ENCODE data around the gene ASB4. TPM values are rescaled to one million over a fixed set of nuclear protein-coding genes. Genes with fewer than 3 reads are reported as not detected.

ASB4 gene
- total and polyA plus RNA-seq, 2 donors (not counting 3 experiments of a cell fraction or from before 2014, with no cell fraction given): not detected

- FAIRE-seq: no peak
- CTCF ChIA-PET: interaction anchor here (0.6 kb wide), 1 partner anchor 811 kb away, joined by 3 read pairs; no protein-coding TSS in a partner anchor
- H3K9me3 ChIP-seq (replicated peaks; ENCODE audit: control insufficient read depth, insufficient read depth, low read length): no peaks in the 10 kb centered on the region
These were observed 17.7 kb upstream of the ASB4 start for GRCh38 chr7:95467912-95468607.

More at GRCh38 chr7:95467912-95468607, 17.7 kb upstream of the ASB4 start:
- dilution Hi-C loops (cut with MboI; ENCODE audit: extremely low pct_ligation_motif_present, low sequenced_read_pairs) (no loop called here), intact Hi-C loops (cut with micrococcal nuclease) (no loop called here)
- no peak for DNase-seq (ENCODE audit: low read depth, low spot score)
- BruUV-seq (replicated peaks): no TSS peak
- no peak overlapping the region for H2AFZ ChIP-seq (ENCODE audit: low read depth, low read length)
- H3K9ac ChIP-seq (replicated peaks; ENCODE audit: extremely low read depth, insufficient read depth, low read length): no peak overlapping the region
- peaks cover 30% of the 10 kb centered on the region for H3K4me1 ChIP-seq (ENCODE audit: control insufficient read depth, extremely low read depth, insufficient read depth, low read length)
- H3K79me2 ChIP-seq (ENCODE audit: control insufficient read depth, insufficient read depth, low read length): no peaks in the 10 kb centered on the region
- H3K4me3 ChIP-seq (replicated peaks in 1 of 3; ENCODE audit: insufficient read depth in 1 of 3, low read depth in 1 of 3, low read length in 3 of 3): no peak overlapping the region
- POLR2A ChIA-PET: no interaction called here
- no peaks in the 10 kb centered on the region for H4K20me1 ChIP-seq (replicated peaks; ENCODE audit: control insufficient read depth, extremely low read depth, insufficient read depth, low read length)
- H3K36me3 ChIP-seq (ENCODE audit: control insufficient read depth in 2 of 2, extremely low read depth in 1 of 2, insufficient read depth in 2 of 2, low read length in 2 of 2): no peaks in the 10 kb centered on the region
- no peaks in the 10 kb centered on the region for H3K27me3 ChIP-seq (ENCODE audit: control insufficient read depth in 2 of 2, insufficient read depth in 2 of 2, low read length in 2 of 2)
- no peaks in the 10 kb centered on the region for H3K9me1 ChIP-seq (replicated peaks; ENCODE audit: control insufficient read depth, extremely low read depth, insufficient read depth, low read length)
- TF ChIP-seq JUN (IDR thresholded peaks at IDR 0.05; ENCODE audit: borderline replicate concordance, insufficient read depth, insufficient read length, low read depth) (no peak), POLR2AphosphoS5 (IDR thresholded peaks at IDR 0.05; ENCODE audit: insufficient read depth, low read depth, low read length) (no peak), FOS (IDR thresholded peaks at IDR 0.05; ENCODE audit: borderline replicate concordance, insufficient read depth, low read length) (no peak), POLR2A (IDR thresholded peaks at IDR 0.05; ENCODE audit: low read depth, low read length) (no peak), GATA2 (IDR thresholded peaks at IDR 0.05; ENCODE audit: insufficient read depth, insufficient read length, low read depth, low read length) (no peak), MAX (IDR thresholded peaks at IDR 0.05; ENCODE audit: insufficient read depth, insufficient read length) (no peak), MYC (IDR thresholded peaks at IDR 0.05; ENCODE audit: low read depth, low read length) (no peak), CTCF (IDR thresholded peaks at IDR 0.05; ENCODE audit: extremely low read depth in 1 of 2, insufficient read depth in 1 of 2, low read depth in 1 of 2, low read length in 2 of 2) (no peak), EZH2 (IDR thresholded peaks at IDR 0.05; ENCODE audit: borderline replicate concordance, low read depth, low read length, severe bottlenecking) (no peak)
- no peak overlapping the region for H3K4me2 ChIP-seq (ENCODE audit: insufficient read depth, low read length)
- no peak overlapping the region for H3K27ac ChIP-seq (ENCODE audit: insufficient read depth, low read depth, low read length)

All from endothelial cell of umbilical vein (primary cell).